Prostate gland (tissue), 2 donors: Measurements from ENCODE around the gene PBRM1. TPM values are rescaled to one million over a fixed set of nuclear protein-coding genes. Genes with fewer than 3 reads are reported as not detected.

ENCODE experiments used
- DNase-seq: peaks from one replicate; pipeline ENCODE4 v3.0.0-alpha.2; 2019; ENCODE audit warnings: low spot score
- H3K27ac ChIP-seq, 2 donors: fragments of 200-600 bp; sonication (generic); 2 replicates each; pipeline ENCODE4 v1.5.1; 2017 to 2019
- H3K27me3 ChIP-seq: fragments of 200-600 bp; sonication (generic); replicated peaks from 2 replicates; pipeline ENCODE4 v1.5.1; 2019; ENCODE audit not compliant: insufficient read depth
- H3K36me3 ChIP-seq, 2 donors: fragments of 200-600 bp; sonication (generic); 1 replicate in 1 of 2; 2 replicates in 1 of 2; pipeline versions ENCODE4 v1.5.1 to v1.8.1; 2017 to 2019
- H3K4me1 ChIP-seq: fragments of 200-600 bp; sonication (generic); replicated peaks from 2 replicates; pipeline ENCODE4 v1.5.1; 2019
- H3K4me3 ChIP-seq, 2 donors: fragments of 200-600 bp; sonication (generic); 2 replicates each; pipeline ENCODE4 v1.5.1; 2017 to 2019
- H3K9me3 ChIP-seq: fragments of 200-600 bp; sonication (generic); 2 replicates; pipeline ENCODE4 v1.5.1; 2017
- POLR2A ChIP-seq: fragments of 450-650 bp; IDR thresholded peaks from one replicate; pipeline ENCODE4 v1.6.1; 2016; ENCODE audit warnings: antibody characterized with exemption, mild to moderate bottlenecking
- POLR2AphosphoS5 ChIP-seq: sonication (generic); formaldehyde crosslinking; IDR thresholded peaks from one replicate; pipeline ENCODE4 v1.6.1; 2017; ENCODE audit warnings: antibody characterized with exemption
- WGBS: methylation state at CpG from one replicate; pipeline ENCODE4 v1.1.5; 2018; 5-methylcytosine and 5-hydroxymethylcytosine counted together
- intact Hi-C: fragments of 100-400 bp; cut with DNase I; formaldehyde crosslinking; loops from one replicate; pipeline ENCODE4 v1.14.2; 2022
- total RNA-seq, 2 donors: library from RNA; depleted of rRNA; stranded (reverse); fragments of >200 nt; gene quantifications; one replicate each; pipeline ENCODE4 v1.1.0, GENCODE V29; 2016
- TF ChIP-seq, protein P1 (sequence below), 4 experiments: fragments of 200-600 bp in 2 of 4; fragments of 450-650 bp in 2 of 4; sonication (generic) in 2 of 4; IDR thresholded peaks; 1 replicate in 3 of 4; 2 replicates in 1 of 4; pipeline ENCODE4 v1.5.1; 2016 to 2019; ENCODE audit warnings: antibody characterized with exemption in 4 of 4, mild to moderate bottlenecking in 2 of 4, moderate library complexity in 2 of 4

Gene PBRM1
- total RNA-seq, 2 donors from 2014 or later: 72.5 to 77.5 TPM

DNA sequence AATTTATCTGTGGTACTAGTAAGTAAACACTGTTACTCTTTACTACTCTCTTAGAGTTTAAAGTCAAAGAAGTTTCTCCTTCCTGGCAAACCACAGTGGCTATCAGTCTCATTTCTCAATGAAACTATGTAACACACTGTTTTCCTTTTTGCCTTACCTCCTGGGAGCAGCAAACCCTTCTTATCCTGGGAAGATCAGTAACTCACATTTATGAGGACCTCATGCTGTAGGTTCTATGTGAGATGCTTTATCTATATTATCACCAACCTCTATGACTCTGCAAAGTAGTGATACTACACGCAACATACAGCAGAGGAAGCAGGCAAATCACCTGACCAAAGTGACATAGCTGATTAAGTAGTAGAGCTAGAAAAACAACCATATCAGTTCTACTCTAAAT is 35.3 kb downstream of the PBRM1 start:
- TF ChIP-seq, protein P1, sequence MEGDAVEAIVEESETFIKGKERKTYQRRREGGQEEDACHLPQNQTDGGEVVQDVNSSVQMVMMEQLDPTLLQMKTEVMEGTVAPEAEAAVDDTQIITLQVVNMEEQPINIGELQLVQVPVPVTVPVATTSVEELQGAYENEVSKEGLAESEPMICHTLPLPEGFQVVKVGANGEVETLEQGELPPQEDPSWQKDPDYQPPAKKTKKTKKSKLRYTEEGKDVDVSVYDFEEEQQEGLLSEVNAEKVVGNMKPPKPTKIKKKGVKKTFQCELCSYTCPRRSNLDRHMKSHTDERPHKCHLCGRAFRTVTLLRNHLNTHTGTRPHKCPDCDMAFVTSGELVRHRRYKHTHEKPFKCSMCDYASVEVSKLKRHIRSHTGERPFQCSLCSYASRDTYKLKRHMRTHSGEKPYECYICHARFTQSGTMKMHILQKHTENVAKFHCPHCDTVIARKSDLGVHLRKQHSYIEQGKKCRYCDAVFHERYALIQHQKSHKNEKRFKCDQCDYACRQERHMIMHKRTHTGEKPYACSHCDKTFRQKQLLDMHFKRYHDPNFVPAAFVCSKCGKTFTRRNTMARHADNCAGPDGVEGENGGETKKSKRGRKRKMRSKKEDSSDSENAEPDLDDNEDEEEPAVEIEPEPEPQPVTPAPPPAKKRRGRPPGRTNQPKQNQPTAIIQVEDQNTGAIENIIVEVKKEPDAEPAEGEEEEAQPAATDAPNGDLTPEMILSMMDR (IDR thresholded peaks at IDR 0.05): no peak
- TF ChIP-seq POLR2A: no peak
- no peak for TF ChIP-seq POLR2AphosphoS5
- H3K27me3 ChIP-seq: no peaks in the 10 kb centered on the region
- peaks cover 0 to 5% of the 10 kb centered on the region in 2 donors for H3K36me3 ChIP-seq
- intact Hi-C loops: no loop called here
- H3K27ac ChIP-seq: no peak overlapping the region
- DNase-seq: no peak
- no peaks in the 10 kb centered on the region for H3K9me3 ChIP-seq
- no peak overlapping the region for H3K4me3 ChIP-seq
- WGBS: 72% methylated on average over 1 of the region's 1 CpG
- H3K4me1 ChIP-seq: no peaks in the 10 kb centered on the region

DNA sequence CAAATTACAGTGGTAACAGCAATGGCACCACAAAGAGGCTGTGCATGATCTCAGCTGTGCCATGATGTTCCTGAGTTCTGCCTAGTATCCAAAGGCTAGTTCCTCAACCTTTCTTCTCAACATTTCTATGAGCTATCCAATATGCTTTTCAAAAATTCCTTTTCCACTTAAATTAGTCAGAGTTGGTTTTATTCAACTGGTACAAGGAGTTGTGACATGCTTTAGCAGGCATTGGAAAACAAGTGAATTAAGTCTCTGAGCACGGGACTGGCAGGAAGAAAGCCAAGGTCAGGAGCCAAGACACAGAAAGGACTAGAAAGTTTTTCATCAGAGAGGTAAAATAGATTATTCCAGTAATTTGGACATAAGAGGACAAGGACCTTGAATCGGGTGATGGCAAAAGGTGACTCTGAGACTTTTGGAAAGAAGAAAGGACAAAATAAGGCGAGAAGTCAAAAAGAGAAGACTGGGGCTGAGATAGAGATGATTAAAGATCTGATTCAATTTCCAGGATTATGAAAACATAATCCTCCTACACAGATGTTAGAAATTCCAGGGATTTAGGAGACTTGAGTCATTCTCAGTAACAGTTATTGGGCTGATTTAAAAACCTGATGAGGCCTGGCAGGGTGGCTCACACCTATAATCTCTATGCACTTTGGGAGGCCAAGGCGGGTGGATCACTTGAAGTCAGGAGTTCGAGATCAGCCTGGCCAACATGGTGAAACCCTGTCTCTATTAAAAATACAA is 36.1 kb downstream of the PBRM1 start:
- Histone ChIP-seq H3K36me3 (no peaks in the 10 kb centered on the region), H3K9me3 (no peaks in the 10 kb centered on the region), H3K27me3 (no peaks in the 10 kb centered on the region), H3K27ac (no peak overlapping the region), H3K4me1 (no peaks in the 10 kb centered on the region), H3K4me3 (no peak overlapping the region)
- TF ChIP-seq POLR2AphosphoS5 (no peak), POLR2A (no peak)
- TF ChIP-seq, protein P1 (IDR thresholded peaks at IDR 0.05): no peak
- intact Hi-C loops: no loop called here
- DNase-seq: no peak
- 93% methylated on average over 5 of the region's 5 CpGs for WGBS

DNA sequence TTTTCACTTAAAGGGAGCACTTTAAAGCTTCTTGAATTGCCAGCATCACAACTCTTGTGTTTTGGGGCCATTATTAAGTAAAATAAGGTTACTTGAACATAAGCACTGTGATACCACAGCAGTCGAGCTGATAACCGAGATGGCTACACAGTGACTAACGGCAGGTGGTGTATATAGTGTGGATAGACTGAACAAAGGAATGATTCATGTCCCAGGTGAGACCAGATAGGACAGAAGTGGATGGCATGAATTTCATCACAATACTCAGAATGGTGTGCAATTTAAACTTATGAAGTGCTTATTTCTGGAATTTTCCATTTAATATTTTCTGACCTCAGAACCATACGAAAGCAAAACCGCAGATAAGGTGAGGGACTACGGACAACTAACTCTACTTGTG is 40.2 kb downstream of the PBRM1 start:
- whole genome bisulfite sequencing: 97% methylated on average over 6 of the region's 6 CpGs
- no peak for DNase-seq
- Histone ChIP-seq H3K4me1 (no peaks in the 10 kb centered on the region), H3K4me3 (no peak overlapping the region), H3K9me3 (no peaks in the 10 kb centered on the region), H3K27ac (no peak overlapping the region), H3K27me3 (no peaks in the 10 kb centered on the region), H3K36me3 (peaks cover 2 to 11% of the 10 kb centered on the region in 2 donors)
- TF ChIP-seq, protein P1 (IDR thresholded peaks at IDR 0.05): no peak
- TF ChIP-seq POLR2A (no peak), POLR2AphosphoS5 (no peak)
- intact Hi-C loops: no loop called here

DNA sequence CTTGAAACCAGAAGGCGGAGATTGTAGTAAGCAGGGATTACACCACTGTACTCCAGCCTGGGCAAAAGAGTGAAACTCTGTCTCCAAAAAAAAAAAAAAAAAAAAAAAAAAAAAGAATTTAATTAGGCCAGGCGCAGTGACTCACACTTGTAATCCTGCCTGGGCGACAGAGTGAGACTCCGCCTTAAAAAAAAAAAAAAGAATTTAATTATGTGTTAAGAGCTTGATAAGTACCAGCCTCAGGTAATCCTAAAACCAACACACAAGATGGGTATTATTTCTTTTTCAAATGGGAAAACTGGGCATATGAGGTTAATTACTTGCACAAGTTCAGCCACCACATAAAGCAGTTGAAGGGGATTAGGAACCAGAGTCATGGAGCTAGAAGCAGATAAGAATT is 49.0 kb downstream of the PBRM1 start:
- WGBS: 72% methylated on average over 4 of the region's 4 CpGs
- Histone ChIP-seq H3K27me3 (no peaks in the 10 kb centered on the region), H3K4me3 (no peak overlapping the region), H3K27ac (no peak overlapping the region), H3K4me1 (no peaks in the 10 kb centered on the region), H3K36me3 (peaks cover 5 to 11% of the 10 kb centered on the region in 2 donors), H3K9me3 (no peaks in the 10 kb centered on the region)
- no peak for TF ChIP-seq POLR2AphosphoS5
- no peak for TF ChIP-seq POLR2A
- TF ChIP-seq, protein P1 (IDR thresholded peaks at IDR 0.05): no peak
- no peak for DNase-seq
- intact Hi-C loops: no loop called here

DNA sequence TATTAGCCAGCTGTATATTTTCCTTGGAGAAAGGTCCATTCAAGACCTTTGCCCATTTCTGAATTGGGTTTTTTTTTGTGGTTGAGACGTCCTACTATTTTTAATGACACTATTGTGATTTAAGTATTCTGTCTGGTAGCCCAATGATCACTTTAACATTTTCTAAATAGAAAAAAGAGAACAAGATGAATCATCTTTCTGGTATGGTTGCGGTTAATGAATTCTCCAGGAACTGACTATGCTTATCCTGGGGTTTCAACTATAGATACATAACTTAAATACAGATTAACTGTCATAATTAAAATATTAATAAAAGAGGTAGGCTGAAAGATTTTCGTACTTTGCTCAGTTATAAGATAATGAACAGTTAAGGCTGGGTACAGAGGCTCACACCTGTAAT is 51.9 kb downstream of the PBRM1 start:
- no peak for TF ChIP-seq POLR2A
- TF ChIP-seq POLR2AphosphoS5: no peak
- TF ChIP-seq, protein P1 (IDR thresholded peaks at IDR 0.05): no peak
- Histone ChIP-seq H3K4me1 (no peaks in the 10 kb centered on the region), H3K9me3 (no peaks in the 10 kb centered on the region), H3K27me3 (no peaks in the 10 kb centered on the region), H3K36me3 (peaks cover 0 to 4% of the 10 kb centered on the region in 2 donors), H3K4me3 (no peak overlapping the region), H3K27ac (no peak overlapping the region)
- WGBS: 96% methylated on average over 3 of the region's 3 CpGs
- intact Hi-C loops: no loop called here
- no peak for DNase-seq
